Activated naive CD8-positive, alpha-beta T cell treated with anti-CD3 and anti-CD28 coated beads, Interleukin-2, amount 10 ng/mL, durations not matched to agents 7 days and 5 days (primary cell): Measurements from ENCODE around the gene HEPHL1. TPM values are rescaled to one million over a fixed set of nuclear protein-coding genes. Genes with fewer than 3 reads are reported as not detected.
"Not testable (repeated sequence)": the region's sequence is repeated elsewhere in the genome, so short reads cannot be mapped to it uniquely, and the experiment has no call there.

Experiments used
- ATAC-seq: fragments of 150-1000 bp; cut with Tn5 transposase; one replicate; pipeline ENCODE4 v1.10.0; 2021; ENCODE audit warnings: low read depth, moderate library complexity
- POLR2A ChIA-PET: fragments of 350-600 bp; sonication (Branson Sonifier 250); formaldehyde crosslinking; loops from one replicate; lab custom pipeline; 2021; ENCODE audit warnings: antibody characterized with exemption; lab: Charles Lee
- DNase-seq: peaks from one replicate; pipeline ENCODE4 v3.0.0; 2021
- H3K27ac Mint-ChIP-seq: one replicate; pipeline ENCODE4 v1.8.0; 2022; ENCODE audit warnings: mild to moderate bottlenecking, mixed read lengths
- H3K27me3 Mint-ChIP-seq: one replicate; pipeline ENCODE4 v1.8.0; 2022; ENCODE audit warnings: mild to moderate bottlenecking, moderate library complexity, mixed read lengths
- H3K36me3 Mint-ChIP-seq: one replicate; pipeline ENCODE4 v1.8.0; 2021; ENCODE audit warnings: mild to moderate bottlenecking, mixed read lengths
- H3K4me1 Mint-ChIP-seq: one replicate; pipeline ENCODE4 v1.8.0; 2021; ENCODE audit warnings: mixed read lengths
- H3K4me3 Mint-ChIP-seq: one replicate; pipeline ENCODE4 v1.8.0; 2022; ENCODE audit warnings: mild to moderate bottlenecking, moderate library complexity, mixed read lengths
- H3K9me3 Mint-ChIP-seq: one replicate; pipeline ENCODE4 v1.8.0; 2021; ENCODE audit warnings: mixed read lengths
- total RNA-seq, 2 experiments: library from RNA; stranded (reverse); gene quantifications; one replicate each; pipeline ENCODE4 v1.2.3, GENCODE V29; 2021

The HEPHL1 gene
- total RNA-seq, 2 experiments from 2014 or later: not detected

- Mint-ChIP-seq H3K9me3 (no peaks in the 10 kb centered on the region), H3K4me3 (no peak overlapping the region), H3K4me1 (no peaks in the 10 kb centered on the region), H3K27ac (no peak overlapping the region), H3K36me3 (no peaks in the 10 kb centered on the region), H3K27me3 (peaks cover 35% of the 10 kb centered on the region)
- ATAC-seq (no peak), DNase-seq (no peak)
- POLR2A ChIA-PET: interaction anchor here (1.2 kb wide), 1 partner anchor 16 kb away, joined by 3 read pairs; the partner anchor contains the start of gene PANX1
These were observed 91.2 kb downstream of the HEPHL1 start for GRCh38 chr11:94112206-94112953.

DNA sequence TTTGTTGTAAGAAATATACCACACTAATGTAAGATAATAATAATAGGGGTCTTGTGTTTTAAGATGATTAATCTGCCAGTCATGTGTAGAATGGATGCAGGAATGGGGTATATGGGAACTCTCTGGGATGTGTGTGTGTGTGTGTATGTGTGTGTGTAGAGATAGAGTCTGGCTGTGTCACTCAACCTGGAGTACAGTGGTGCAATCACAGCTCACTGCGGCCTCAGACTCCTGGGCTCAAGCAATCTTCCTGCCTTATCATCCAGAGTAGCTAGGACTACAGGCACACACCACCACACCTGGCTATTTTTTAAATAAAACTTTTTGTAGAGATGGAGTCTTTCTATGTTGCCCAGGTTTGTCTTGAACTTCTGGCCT lies 96.0 kb downstream of the HEPHL1 start:
- no peak overlapping the region for H3K4me3 Mint-ChIP-seq
- peaks cover 9% of the 10 kb centered on the region for H3K27me3 Mint-ChIP-seq
- no peak overlapping the region for H3K27ac Mint-ChIP-seq
- no peaks in the 10 kb centered on the region for H3K36me3 Mint-ChIP-seq
- POLR2A ChIA-PET: no interaction called here
- ATAC-seq (no peak), DNase-seq (no peak)
- H3K4me1 Mint-ChIP-seq: no peaks in the 10 kb centered on the region
- no peaks in the 10 kb centered on the region for H3K9me3 Mint-ChIP-seq

- no peak overlapping the region for H3K27ac Mint-ChIP-seq
- H3K27me3 Mint-ChIP-seq: peaks cover 9% of the 10 kb centered on the region
- H3K9me3 Mint-ChIP-seq: no peaks in the 10 kb centered on the region
- DNase-seq (no peak), ATAC-seq (no peak)
- no peaks in the 10 kb centered on the region for H3K36me3 Mint-ChIP-seq
- H3K4me3 Mint-ChIP-seq: no peak overlapping the region
- POLR2A ChIA-PET: no interaction called here
- no peaks in the 10 kb centered on the region for H3K4me1 Mint-ChIP-seq
These were observed 96.7 kb downstream of the HEPHL1 start for GRCh38 chr11:94117871-94118270.

GRCh38 chr11:94119676-94120075 lies 98.5 kb downstream of the HEPHL1 start:
- H3K4me1 Mint-ChIP-seq, H3K9me3 Mint-ChIP-seq, H3K36me3 Mint-ChIP-seq, ATAC-seq, DNase-seq, H3K27ac Mint-ChIP-seq, POLR2A ChIA-PET, H3K27me3 Mint-ChIP-seq, H3K4me3 Mint-ChIP-seq: not testable (repeated sequence)

DNA sequence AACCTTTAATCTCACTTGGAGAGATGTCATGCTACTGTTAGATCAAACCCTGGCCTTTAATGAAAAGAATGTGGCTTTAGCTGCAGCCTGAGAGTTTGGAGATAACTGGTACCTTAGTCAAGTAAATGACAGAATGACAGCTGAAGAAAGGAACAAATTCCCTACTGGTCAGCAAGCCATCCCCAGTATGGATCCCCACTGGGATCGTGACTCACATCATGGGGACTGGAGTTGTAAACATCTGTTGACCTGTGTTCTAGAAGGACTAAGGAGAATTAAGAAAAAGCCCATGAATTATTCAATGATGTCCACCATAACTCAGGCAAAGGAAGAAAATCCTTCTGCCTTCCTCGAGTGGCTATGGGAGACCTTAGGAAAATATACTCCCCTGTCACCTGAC lies 99.4 kb downstream of the HEPHL1 start:
- H3K27me3 Mint-ChIP-seq, H3K36me3 Mint-ChIP-seq, POLR2A ChIA-PET, ATAC-seq, H3K4me1 Mint-ChIP-seq, H3K27ac Mint-ChIP-seq, H3K9me3 Mint-ChIP-seq, DNase-seq, H3K4me3 Mint-ChIP-seq: not testable (repeated sequence)

DNA sequence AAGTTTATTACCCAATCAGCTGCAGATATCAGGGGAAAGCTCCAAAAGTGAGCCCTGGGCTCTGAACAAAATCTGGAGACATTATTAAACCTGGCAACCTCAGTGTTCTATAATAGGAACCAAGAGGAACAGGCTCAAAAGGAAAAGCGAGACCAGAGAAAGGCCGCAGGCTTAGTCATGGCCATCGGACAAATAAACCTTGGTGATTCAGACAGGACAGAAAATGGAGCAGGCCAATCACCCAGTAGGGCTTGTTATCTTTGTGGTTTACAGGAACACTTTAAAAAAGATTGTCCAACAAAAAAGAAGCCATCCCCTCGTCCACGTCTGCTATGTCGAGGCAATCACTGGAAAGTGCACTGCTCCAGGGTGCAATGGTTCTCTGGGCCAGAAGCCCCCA lies 99.8 kb downstream of the HEPHL1 start:
- Mint-ChIP-seq H3K9me3 (peaks cover 4% of the 10 kb centered on the region), H3K4me1 (no peaks in the 10 kb centered on the region), H3K4me3 (no peak overlapping the region), H3K27me3 (no peaks in the 10 kb centered on the region), H3K27ac (no peak overlapping the region), H3K36me3 (no peaks in the 10 kb centered on the region)
- no peak for DNase-seq
- ATAC-seq: no peak
- POLR2A ChIA-PET: no interaction called here

DNA sequence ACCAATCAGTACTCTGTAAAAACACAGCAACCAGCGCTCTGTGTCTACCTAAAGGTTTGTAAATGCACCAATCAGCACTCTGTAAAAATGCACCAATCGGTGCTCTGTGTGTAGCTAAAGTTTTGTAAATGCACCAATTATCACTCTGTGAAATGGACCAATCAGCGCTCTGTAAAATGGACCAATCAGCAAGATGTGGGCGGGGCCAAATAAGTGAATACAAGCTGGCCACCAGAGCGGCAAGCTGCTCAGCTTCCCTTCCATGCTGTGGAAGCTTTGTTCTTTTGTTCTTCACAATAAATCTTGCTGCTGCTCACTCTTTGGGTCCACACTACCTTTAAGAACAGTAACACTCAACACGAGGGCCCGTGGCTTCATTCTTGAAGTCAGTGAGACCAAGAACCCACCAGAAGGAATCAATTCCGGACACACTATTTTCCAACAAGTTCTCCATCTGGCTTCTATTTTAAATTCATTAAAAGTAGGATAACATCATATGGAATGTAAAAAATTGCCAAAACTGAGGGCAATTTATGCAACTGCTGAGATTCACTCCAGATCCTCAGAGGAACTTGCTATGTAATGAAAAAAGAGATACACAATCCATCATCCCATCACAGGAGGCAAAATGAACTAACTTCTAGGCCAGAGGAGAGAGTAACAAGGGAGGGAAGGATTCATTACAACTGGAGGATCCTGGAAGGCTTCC lies 104.4 kb downstream of the HEPHL1 start:
- no peak for ATAC-seq
- no peaks in the 10 kb centered on the region for H3K36me3 Mint-ChIP-seq
- no peak overlapping the region for H3K27ac Mint-ChIP-seq
- POLR2A ChIA-PET: no interaction called here
- peaks cover 10% of the 10 kb centered on the region for H3K4me1 Mint-ChIP-seq
- H3K27me3 Mint-ChIP-seq: peaks cover 4% of the 10 kb centered on the region
- DNase-seq: no peak
- H3K4me3 Mint-ChIP-seq: no peak overlapping the region
- H3K9me3 Mint-ChIP-seq: peaks cover 4% of the 10 kb centered on the region

GRCh38 chr11:94127638-94128037 lies 106.5 kb downstream of the HEPHL1 start:
- no peaks in the 10 kb centered on the region for H3K36me3 Mint-ChIP-seq
- no peak for ATAC-seq
- peak overlapping the region; percentile 88 for H3K27ac Mint-ChIP-seq
- peaks cover 4% of the 10 kb centered on the region for H3K27me3 Mint-ChIP-seq
- POLR2A ChIA-PET: interaction anchor here (2.5 kb wide), 1 partner anchor 386 kb away, joined by 10 read pairs; the partner anchor contains the start of genes C11orf54 and TAF1D
- no peak for DNase-seq
- peaks cover 4% of the 10 kb centered on the region for H3K9me3 Mint-ChIP-seq
- peak overlapping the region; percentile 88 for H3K4me3 Mint-ChIP-seq
- H3K4me1 Mint-ChIP-seq: peaks cover 10% of the 10 kb centered on the region

- peaks cover 4% of the 10 kb centered on the region for H3K27me3 Mint-ChIP-seq
- ATAC-seq: peak; percentile 31
- H3K4me1 Mint-ChIP-seq: peaks cover 12% of the 10 kb centered on the region
- no peak for DNase-seq
- H3K4me3 Mint-ChIP-seq: peak overlapping the region; percentile 88
- H3K36me3 Mint-ChIP-seq: no peaks in the 10 kb centered on the region
- peak overlapping the region; percentile 88 for H3K27ac Mint-ChIP-seq
- POLR2A ChIA-PET: interaction anchor here (0.8 to 2.5 kb wide), 8 partner anchors 15 to 940 kb away, joined by 3 to 10 read pairs (median 5); partner anchors contain the start of genes C11orf54, CWC15, KDM4D and MED17
- H3K9me3 Mint-ChIP-seq: peaks cover 4% of the 10 kb centered on the region
These were observed 107.2 kb downstream of the HEPHL1 start for GRCh38 chr11:94128291-94128745.

DNA sequence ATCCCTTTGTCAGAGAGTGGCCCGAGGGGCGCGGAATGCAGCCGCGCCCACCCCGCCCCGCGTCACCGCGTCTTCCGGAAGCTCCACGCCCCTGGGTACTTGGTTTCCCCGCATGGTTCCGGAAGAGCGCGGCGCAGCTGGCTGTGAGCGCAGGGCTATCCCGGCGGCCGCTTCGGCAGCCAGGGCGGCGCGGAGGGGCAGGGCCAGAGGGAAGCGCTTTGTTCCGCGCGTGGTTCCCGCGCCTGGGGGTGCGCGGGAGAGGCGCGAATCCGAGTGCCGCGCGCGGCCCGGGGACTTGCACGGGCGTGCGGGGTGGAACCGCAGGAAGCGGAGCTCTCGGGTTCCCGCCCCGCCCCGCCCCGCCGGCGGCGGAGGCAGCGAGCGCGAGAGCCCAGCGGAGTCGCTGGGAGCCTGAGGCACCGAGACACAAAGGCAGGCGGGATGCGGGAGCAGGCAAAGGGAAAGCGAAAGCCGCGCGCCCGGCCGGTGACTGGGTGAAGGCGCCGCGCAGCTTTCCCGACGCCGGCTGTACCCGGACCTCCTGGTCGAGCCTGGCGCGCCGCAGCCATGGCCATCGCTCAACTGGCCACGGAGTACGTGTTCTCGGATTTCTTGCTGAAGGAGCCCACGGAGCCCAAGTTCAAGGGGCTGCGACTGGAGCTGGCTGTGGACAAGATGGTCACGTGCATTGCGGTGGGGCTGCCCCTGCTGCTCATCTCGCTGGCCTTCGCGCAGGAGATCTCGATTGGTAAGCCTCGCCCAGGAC lies 107.8 kb downstream of the HEPHL1 start, which contains the start of gene PANX1:
PANX1 (plus strand) TSS at position 96 of the 766 bp plus-strand sequence; CDS start at position 568, 472 bp downstream.
- Mint-ChIP-seq H3K4me3 (peak within 1 kb of the TSS; percentile 88), H3K9me3 (peaks cover 2% of the 10 kb centered on the region)

GRCh38 chr11:94129512-94130297 lies 108.6 kb downstream of the HEPHL1 start:
- no peaks in the 10 kb centered on the region for H3K36me3 Mint-ChIP-seq
- POLR2A ChIA-PET: interaction anchor here (0.8 to 2.5 kb wide), 9 partner anchors 13 to 1660 kb away, joined by 3 to 10 read pairs (median 4); partner anchors contain the start of genes C11orf54, CEP57, CWC15 and FAM76B
- no peak overlapping the region for H3K27ac Mint-ChIP-seq
- DNase-seq (no peak), ATAC-seq (peak; percentile 34)
- H3K9me3 Mint-ChIP-seq: no peaks in the 10 kb centered on the region
- H3K4me1 Mint-ChIP-seq: peaks cover 20% of the 10 kb centered on the region
- H3K27me3 Mint-ChIP-seq: peaks cover 4% of the 10 kb centered on the region
- no peak overlapping the region for H3K4me3 Mint-ChIP-seq

More for the DNA sequence above, 107.8 kb downstream of the HEPHL1 start, which contains the start of gene PANX1:
- Mint-ChIP-seq H3K27me3 (peaks cover 4% of the 10 kb centered on the region), H3K36me3 (no peaks in the 10 kb centered on the region), H3K4me1 (peaks cover 18% of the 10 kb centered on the region), H3K27ac (peak within 1 kb of the TSS; percentile 88)
- POLR2A ChIA-PET: interaction anchor here (0.8 to 2.5 kb wide), 10 partner anchors 13 to 1661 kb away, joined by 3 to 10 read pairs (median 4); partner anchors contain the start of genes C11orf54, CEP57, CWC15 and FAM76B
- DNase-seq: peak; percentile 81
- peak; percentile 86 for ATAC-seq
